HepG2 (cell line): ENCODE data around the gene CBX7.

Experiments
- ARID2 ChIP-seq: sonication (generic); formaldehyde crosslinking; IDR thresholded peaks from 2 replicates; pipeline ENCODE4 v1.8.1; 2022; ENCODE audit warnings: mild to moderate bottlenecking, missing genetic modification reagents, borderline replicate concordance
- ATF7 ChIP-seq, 2 experiments: fragments of 450-650 bp in 1 of 2; sonication (generic) in 1 of 2; formaldehyde crosslinking in 1 of 2; IDR thresholded peaks; 2 replicates each; pipeline versions ENCODE4 v1.4.0 to v1.6.1; 2016 to 2020; ENCODE audit warnings: antibody characterized with exemption in 1 of 2, mild to moderate bottlenecking in 1 of 2, missing genetic modification reagents in 1 of 2
- CBX5 ChIP-seq: sonication (generic); formaldehyde crosslinking; IDR thresholded peaks from 2 replicates; pipeline ENCODE4 v1.4.0; 2020; ENCODE audit warnings: missing genetic modification reagents, borderline replicate concordance
- CREB1 ChIP-seq, 2 experiments: fragments of 450-650 bp in 1 of 2; IDR thresholded peaks; 2 replicates each; pipeline ENCODE4 v1.6.1; 2016 to 2017; ENCODE audit warnings: control low read depth in 1 of 2, mild to moderate bottlenecking in 1 of 2, missing compliant biosample characterization in 1 of 2, missing genetic modification characterization in 1 of 2
- CTCF ChIP-seq: sonication (generic); formaldehyde crosslinking; IDR thresholded peaks from 2 replicates; pipeline ENCODE4 v1.5.0; 2020; ENCODE audit warnings: mild to moderate bottlenecking, missing genetic modification reagents, moderate library complexity
- HCFC1 ChIP-seq: fragments of 150-350 bp; IDR thresholded peaks from 2 replicates; pipeline ENCODE4 v1.6.1; 2014; ENCODE audit warnings: low read depth, low read length
- MAFG ChIP-seq: sonication (generic); formaldehyde crosslinking; IDR thresholded peaks from 2 replicates; pipeline ENCODE4 v1.5.1; 2020; ENCODE audit warnings: mild to moderate bottlenecking, missing genetic modification reagents
- MAX ChIP-seq: IDR thresholded peaks from 2 replicates; pipeline ENCODE4 v1.6.1; 2012; ENCODE audit warnings: inconsistent platforms
- NKX3-1 ChIP-seq: sonication (generic); formaldehyde crosslinking; IDR thresholded peaks from 2 replicates; pipeline ENCODE4 v1.5.0; 2020; ENCODE audit warnings: missing genetic modification reagents
- RBAK ChIP-seq: sonication (generic); formaldehyde crosslinking; IDR thresholded peaks from 2 replicates; pipeline ENCODE4 v1.5.1; 2020; ENCODE audit warnings: mild to moderate bottlenecking, missing genetic modification reagents
- REST ChIP-seq, 2 experiments: IDR thresholded peaks; 2 replicates each; pipeline ENCODE4 v1.6.1; 2011 to 2012; ENCODE audit warnings: low read length in 2 of 2, borderline replicate concordance in 1 of 2, low read depth in 1 of 2, mild to moderate bottlenecking in 1 of 2, moderate library complexity in 1 of 2
- STAT5B ChIP-seq: sonication (generic); formaldehyde crosslinking; IDR thresholded peaks from 2 replicates; pipeline ENCODE4 v1.4.0; 2020; ENCODE audit warnings: missing genetic modification reagents
- ZNF121 ChIP-seq: sonication (generic); formaldehyde crosslinking; IDR thresholded peaks from 2 replicates; pipeline ENCODE4 v1.5.0; 2020; ENCODE audit warnings: mild to moderate bottlenecking, missing genetic modification reagents
- TF ChIP-seq, protein P1 (sequence below): sonication (generic); formaldehyde crosslinking; IDR thresholded peaks from 2 replicates; pipeline ENCODE4 v1.5.0; 2020; ENCODE audit warnings: mild to moderate bottlenecking, missing genetic modification reagents

GRCh38 chr22:39081016-39081415, 71.5 kb downstream of the CBX7 start:
- TF ChIP-seq CBX5 (no peak), MAX (no peak), NKX3-1 (CRISPR knock-in tag) (no peak), RBAK (no peak), REST (IDR thresholded peaks at IDR 0.05; ENCODE audit: borderline replicate concordance in 1 of 2, low read depth in 1 of 2, low read length in 2 of 2) (no peak), ARID2 (CRISPR knock-in tag) (no peak), CREB1 (IDR thresholded peaks at IDR 0.05) (no peak), CREB1 (CRISPR knock-in tag; IDR thresholded peaks at IDR 0.05) (no peak), ZNF121 (CRISPR knock-in tag) (no peak), CTCF (CRISPR knock-in tag) (no peak), HCFC1 (no peak), STAT5B (no peak), MAFG (CRISPR knock-in tag) (no peak), ATF7 (IDR thresholded peaks at IDR 0.05) (no peak), ATF7 (CRISPR knock-in tag; IDR thresholded peaks at IDR 0.05) (no peak)
- TF ChIP-seq, protein P1, sequence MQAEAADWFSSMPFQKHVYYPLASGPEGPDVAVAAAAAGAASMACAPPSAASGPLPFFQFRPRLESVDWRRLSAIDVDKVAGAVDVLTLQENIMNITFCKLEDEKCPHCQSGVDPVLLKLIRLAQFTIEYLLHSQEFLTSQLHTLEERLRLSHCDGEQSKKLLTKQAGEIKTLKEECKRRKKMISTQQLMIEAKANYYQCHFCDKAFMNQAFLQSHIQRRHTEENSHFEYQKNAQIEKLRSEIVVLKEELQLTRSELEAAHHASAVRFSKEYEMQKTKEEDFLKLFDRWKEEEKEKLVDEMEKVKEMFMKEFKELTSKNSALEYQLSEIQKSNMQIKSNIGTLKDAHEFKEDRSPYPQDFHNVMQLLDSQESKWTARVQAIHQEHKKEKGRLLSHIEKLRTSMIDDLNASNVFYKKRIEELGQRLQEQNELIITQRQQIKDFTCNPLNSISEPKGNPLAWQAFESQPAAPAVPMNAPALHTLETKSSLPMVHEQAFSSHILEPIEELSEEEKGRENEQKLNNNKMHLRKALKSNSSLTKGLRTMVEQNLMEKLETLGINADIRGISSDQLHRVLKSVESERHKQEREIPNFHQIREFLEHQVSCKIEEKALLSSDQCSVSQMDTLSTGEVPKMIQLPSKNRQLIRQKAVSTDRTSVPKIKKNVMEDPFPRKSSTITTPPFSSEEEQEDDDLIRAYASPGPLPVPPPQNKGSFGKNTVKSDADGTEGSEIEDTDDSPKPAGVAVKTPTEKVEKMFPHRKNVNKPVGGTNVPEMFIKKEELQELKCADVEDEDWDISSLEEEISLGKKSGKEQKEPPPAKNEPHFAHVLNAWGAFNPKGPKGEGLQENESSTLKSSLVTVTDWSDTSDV (CRISPR knock-in tag) = no peak
